NCI-H1436 treated with DMSO at 0.1 percent for 48 hours (cell line): ENCODE results near the gene HOXD13.

ENCODE experiments used
- DNase-seq: peaks from one replicate; lab custom pipeline; 2025; lab: John Stamatoyannopoulos, UW

HOXD13 gene

GRCh38 chr2:176106581-176107539 is 14.3 kb downstream of the HOXD13 start, which contains the start of gene HOXD11:
Gene HOXD11, plus strand, starts transcription at chr2:176107280. Its CDS starts 76 bp downstream, at chr2:176107356.
- peak; percentile 38 for DNase-seq

GRCh38 chr2:176107731-176108181 is 15.2 kb downstream of the HOXD13 start:
- DNase-seq = no peak

- no peak for DNase-seq
These were observed 16.8 kb downstream of the HOXD13 start for GRCh38 chr2:176109192-176109901.

- DNase-seq = no peak
These were observed 17.4 kb downstream of the HOXD13 start for GRCh38 chr2:176109946-176110345.

- no peak for DNase-seq
These were observed 18.1 kb downstream of the HOXD13 start for GRCh38 chr2:176110415-176111308.

GRCh38 chr2:176111309-176111663 is 18.8 kb downstream of the HOXD13 start:
- no peak for DNase-seq

GRCh38 chr2:176111846-176112374 is 19.4 kb downstream of the HOXD13 start:
- DNase-seq = no peak

GRCh38 chr2:176112375-176113302 is 20.1 kb downstream of the HOXD13 start:
- no peak for DNase-seq

GRCh38 chr2:176114120-176114929 is 21.8 kb downstream of the HOXD13 start:
- no peak for DNase-seq

GRCh38 chr2:176114930-176115625 is 22.6 kb downstream of the HOXD13 start:
- no peak for DNase-seq

- DNase-seq = no peak
These were observed 23.6 kb downstream of the HOXD13 start, which contains the start of gene HOXD10 for GRCh38 chr2:176115883-176116813. Gene HOXD10, plus strand, starts transcription at chr2:176116778. Its CDS starts 56 bp downstream, at chr2:176116834.

- no peak for DNase-seq
These were observed 24.8 kb downstream of the HOXD13 start for GRCh38 chr2:176117162-176117822.

GRCh38 chr2:176117823-176118371 is 25.4 kb downstream of the HOXD13 start:
- no peak for DNase-seq

- no peak for DNase-seq
These were observed 26.2 kb downstream of the HOXD13 start for GRCh38 chr2:176118601-176119339.

GRCh38 chr2:176120364-176121189 is 28.1 kb downstream of the HOXD13 start:
- no peak for DNase-seq
